Measurements from ENCODE around the gene MALT1.

- TF ChIP-seq, protein P1, sequence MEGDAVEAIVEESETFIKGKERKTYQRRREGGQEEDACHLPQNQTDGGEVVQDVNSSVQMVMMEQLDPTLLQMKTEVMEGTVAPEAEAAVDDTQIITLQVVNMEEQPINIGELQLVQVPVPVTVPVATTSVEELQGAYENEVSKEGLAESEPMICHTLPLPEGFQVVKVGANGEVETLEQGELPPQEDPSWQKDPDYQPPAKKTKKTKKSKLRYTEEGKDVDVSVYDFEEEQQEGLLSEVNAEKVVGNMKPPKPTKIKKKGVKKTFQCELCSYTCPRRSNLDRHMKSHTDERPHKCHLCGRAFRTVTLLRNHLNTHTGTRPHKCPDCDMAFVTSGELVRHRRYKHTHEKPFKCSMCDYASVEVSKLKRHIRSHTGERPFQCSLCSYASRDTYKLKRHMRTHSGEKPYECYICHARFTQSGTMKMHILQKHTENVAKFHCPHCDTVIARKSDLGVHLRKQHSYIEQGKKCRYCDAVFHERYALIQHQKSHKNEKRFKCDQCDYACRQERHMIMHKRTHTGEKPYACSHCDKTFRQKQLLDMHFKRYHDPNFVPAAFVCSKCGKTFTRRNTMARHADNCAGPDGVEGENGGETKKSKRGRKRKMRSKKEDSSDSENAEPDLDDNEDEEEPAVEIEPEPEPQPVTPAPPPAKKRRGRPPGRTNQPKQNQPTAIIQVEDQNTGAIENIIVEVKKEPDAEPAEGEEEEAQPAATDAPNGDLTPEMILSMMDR (IDR thresholded peaks at IDR 0.05) = no peak
- TF ChIP-seq POLR2A (IDR thresholded peaks at IDR 0.05) (no peak), POLR2AphosphoS5 (IDR thresholded peaks at IDR 0.05) (no peak)
These were observed 125.0 kb downstream of the MALT1 start for GRCh38 chr18:58796220-58796619.
